Testis (tissue), 5 donors: ENCODE measurements around the gene NUP62. TPM values are rescaled to one million over a fixed set of nuclear protein-coding genes. Genes with fewer than 3 reads are reported as not detected.

ENCODE experiments used
- DNase-seq: peaks from one replicate; pipeline ENCODE4 v3.0.0-alpha.2; 2019
- H3K27ac ChIP-seq, 2 donors: fragments of 200-600 bp; sonication (generic); one replicate each; pipeline ENCODE4 v1.5.1; 2019
- H3K27me3 ChIP-seq: fragments of 200-600 bp; sonication (generic); one replicate; pipeline ENCODE4 v1.5.1; 2019
- H3K36me3 ChIP-seq: fragments of 200-600 bp; sonication (generic); one replicate; pipeline ENCODE4 v1.5.1; 2017; ENCODE audit warnings: low read depth; ENCODE audit errors: missing control alignments
- H3K4me1 ChIP-seq: fragments of 200-600 bp; sonication (generic); one replicate; pipeline ENCODE4 v1.5.1; 2019
- H3K4me3 ChIP-seq, 2 donors: fragments of 200-600 bp; sonication (generic); one replicate each; pipeline ENCODE4 v1.5.1; 2017 to 2019
- H3K9me3 ChIP-seq: fragments of 200-600 bp; sonication (generic); one replicate; pipeline ENCODE4 v1.5.1; 2017
- CTCF ChIP-seq, 3 experiments: fragments of 450-650 bp in 2 of 3; fragments of 200-600 bp in 1 of 3; sonication (generic) in 1 of 3; IDR thresholded peaks; one replicate each; pipeline ENCODE4 v1.5.1; 2016 to 2019; ENCODE audit warnings: antibody characterized with exemption in 3 of 3, mild to moderate bottlenecking in 2 of 3, moderate library complexity in 1 of 3
- POLR2A ChIP-seq: fragments of 450-650 bp; IDR thresholded peaks from one replicate; pipeline ENCODE4 v1.6.1; 2017; ENCODE audit warnings: antibody characterized with exemption, mild to moderate bottlenecking, moderate library complexity
- WGBS, 2 donors: methylation state at CpG; one replicate each; pipeline ENCODE4 v1.1.5; 2018; 5-methylcytosine and 5-hydroxymethylcytosine counted together
- intact Hi-C: fragments of 100-400 bp; cut with DNase I; formaldehyde crosslinking; loops from one replicate; pipeline ENCODE4 v1.15.1; 2023; ENCODE audit warnings: low total_unique reads
- long read RNA-seq, 2 donors: transcript quantifications; one replicate each; lab custom pipeline, GENCODE V29; 2026
- polyA plus RNA-seq: library from polyadenylated mRNA; stranded (reverse); fragments of 350-450 nt; fragmentation: Illumina TruSeq; extraction: RNeasy Lipid Tissue Mini Kit (QIAGEN cat#74804); gene quantifications from one replicate; pipeline ENCODE4 v1.2.3, GENCODE V29; 2014; ENCODE audit warnings: low read depth, low replicate concordance; ENCODE audit not compliant: insufficient read depth
- total RNA-seq, 2 donors: library from RNA; depleted of rRNA; stranded (reverse); fragments of >200 nt; gene quantifications; one replicate each; pipeline ENCODE4 v1.2.3, GENCODE V29; 2016

Gene NUP62, protein sequence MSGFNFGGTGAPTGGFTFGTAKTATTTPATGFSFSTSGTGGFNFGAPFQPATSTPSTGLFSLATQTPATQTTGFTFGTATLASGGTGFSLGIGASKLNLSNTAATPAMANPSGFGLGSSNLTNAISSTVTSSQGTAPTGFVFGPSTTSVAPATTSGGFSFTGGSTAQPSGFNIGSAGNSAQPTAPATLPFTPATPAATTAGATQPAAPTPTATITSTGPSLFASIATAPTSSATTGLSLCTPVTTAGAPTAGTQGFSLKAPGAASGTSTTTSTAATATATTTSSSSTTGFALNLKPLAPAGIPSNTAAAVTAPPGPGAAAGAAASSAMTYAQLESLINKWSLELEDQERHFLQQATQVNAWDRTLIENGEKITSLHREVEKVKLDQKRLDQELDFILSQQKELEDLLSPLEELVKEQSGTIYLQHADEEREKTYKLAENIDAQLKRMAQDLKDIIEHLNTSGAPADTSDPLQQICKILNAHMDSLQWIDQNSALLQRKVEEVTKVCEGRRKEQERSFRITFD
- total RNA-seq (100 to 1,000 TPM in 1 of 2 donors, 10 to 100 TPM in 1; 78.4 to 112 TPM), polyA plus RNA-seq (135 TPM)
- long read RNA-seq, donor 1, transcript NUP62-211 (3 exons, 2,053 nt): minor isoform, 5 of 28 reads
- long read RNA-seq, donor 1, transcript NUP62-202 (2 exons, 3,479 nt): major isoform, 11 of 28 reads
- long read RNA-seq, donor 1, transcript NUP62-201 (3 exons, 2,870 nt): minor isoform, 10 of 28 reads
- long read RNA-seq, donor 1, partial matches to known transcripts: 0 of 28 reads
- long read RNA-seq, donor 1, other reads (novel, unspliced or antisense): 0 of 28 reads
- long read RNA-seq, donor 2, partial matches to known transcripts: 0 of 16 reads
- long read RNA-seq, donor 2, other reads (novel, unspliced or antisense): 0 of 16 reads

- 0 to 1% methylated on average over 42 to 48 of the region's 48 CpGs for WGBS, 2 donors
- Histone ChIP-seq H3K4me3 (peak within 1 kb of the TSS; percentile 86 to 98), H3K4me1 (peaks cover 17% of the 10 kb centered on the region), H3K36me3 (no peaks in the 10 kb centered on the region), H3K27ac (peak within 1 kb of the TSS; percentile 93 to 96), H3K9me3 (no peaks in the 10 kb centered on the region), H3K27me3 (no peaks in the 10 kb centered on the region)
- intact Hi-C loops: no loop called here
- TF ChIP-seq POLR2A: no peak
- TF ChIP-seq CTCF (IDR thresholded peaks at IDR 0.05): no peak
- peak; percentile 84 for DNase-seq
Measured at GRCh38 chr19:49929121-49929610, at the start of gene NUP62, which contains the start of gene ATF5. NUP62 (minus strand) TSS chr19:49929504; CDS start chr19:49909807, 19,697 bp downstream. ATF5 (plus strand) TSS chr19:49929205; CDS start chr19:49930851, 1,646 bp downstream.

DNA sequence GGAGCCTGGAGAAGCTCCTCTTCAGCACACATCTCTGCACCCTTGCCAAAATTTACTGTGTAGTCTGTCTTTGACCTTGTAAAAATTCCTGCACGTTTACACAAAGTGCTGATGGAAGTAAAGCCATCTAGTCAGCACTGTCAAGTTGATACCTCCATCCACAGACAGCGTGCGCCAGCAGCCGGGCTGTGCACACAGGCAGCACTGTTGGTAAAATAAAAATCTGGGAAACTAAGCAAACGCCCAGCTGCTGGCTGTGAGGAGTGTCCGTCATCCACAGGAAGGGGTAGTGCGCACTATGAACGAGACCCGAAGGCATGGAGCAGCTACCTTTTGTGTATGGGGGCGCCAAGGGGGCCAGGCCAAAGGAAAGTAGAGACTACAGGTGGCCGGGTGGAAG is 49.0 kb upstream of the NUP62 start:
- TF ChIP-seq CTCF (IDR thresholded peaks at IDR 0.05) (no peak), POLR2A (no peak)
- DNase-seq: no peak

DNA sequence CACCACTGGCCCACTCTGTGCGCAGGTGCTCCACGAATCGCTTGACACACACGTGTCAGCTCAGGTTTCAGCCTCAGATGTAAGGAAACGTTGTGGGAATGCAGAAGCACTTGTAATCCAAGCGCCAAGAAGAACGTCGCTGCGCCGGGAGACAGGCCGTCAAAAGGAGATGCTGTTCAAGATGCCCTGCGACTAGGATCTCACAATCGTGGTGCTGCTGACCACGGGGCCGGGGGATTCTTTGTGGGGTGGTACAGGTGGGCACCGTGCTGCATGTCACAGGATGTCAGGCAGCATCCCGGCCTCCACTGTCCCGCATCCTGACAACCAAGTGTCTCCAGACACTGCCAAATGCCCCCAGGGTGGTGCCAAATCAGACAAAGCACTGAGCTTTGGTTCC is 48.6 kb upstream of the NUP62 start:
- H3K4me3 ChIP-seq: no peak overlapping the region
- H3K4me1 ChIP-seq: no peaks in the 10 kb centered on the region
- TF ChIP-seq POLR2A: no peak
- no peak for TF ChIP-seq CTCF (IDR thresholded peaks at IDR 0.05)
- no peaks in the 10 kb centered on the region for H3K36me3 ChIP-seq
- no peaks in the 10 kb centered on the region for H3K9me3 ChIP-seq
- no peak overlapping the region for H3K27ac ChIP-seq
- no peak for DNase-seq
- H3K27me3 ChIP-seq: no peaks in the 10 kb centered on the region
- WGBS, 2 donors: 47 to 65% methylated on average over 8 to 18 of the region's 18 CpGs
- intact Hi-C loops: no loop called here

More for the DNA sequence above, 49.0 kb upstream of the NUP62 start:
- no peaks in the 10 kb centered on the region for H3K4me1 ChIP-seq
- no peaks in the 10 kb centered on the region for H3K36me3 ChIP-seq
- H3K9me3 ChIP-seq: no peaks in the 10 kb centered on the region
- intact Hi-C loops: no loop called here
- no peak overlapping the region for H3K4me3 ChIP-seq
- 48 to 68% methylated on average over 11 of the region's 11 CpGs for whole genome bisulfite sequencing, 2 donors
- H3K27ac ChIP-seq: no peak overlapping the region
- H3K27me3 ChIP-seq: no peaks in the 10 kb centered on the region

- intact Hi-C loops: no loop called here
- Histone ChIP-seq H3K36me3 (no peaks in the 10 kb centered on the region), H3K4me3 (no peak overlapping the region), H3K27me3 (no peaks in the 10 kb centered on the region), H3K4me1 (peaks cover 4% of the 10 kb centered on the region), H3K9me3 (no peaks in the 10 kb centered on the region), H3K27ac (no peak overlapping the region)
- WGBS, 2 donors: 75 to 76% methylated on average over 12 to 13 of the region's 13 CpGs
- DNase-seq: no peak
- TF ChIP-seq POLR2A (no peak), CTCF (IDR thresholded peaks at IDR 0.05) (no peak)
Measured at GRCh38 chr19:49977076-49977475, 47.8 kb upstream of the NUP62 start.
